Activated CD4-positive, alpha-beta T cell treated with anti-CD3 and anti-CD28 coated beads, Interleukin-2, amount 50 U/mL, for 24 hours (primary cell): ENCODE data around the gene PAXX.
A peak's percentile ranks its signal among the peaks of the same experiment; 100 is the strongest.

Source experiments
- DNase-seq, 2 donors: peaks; one replicate each; pipeline ENCODE4 v3.0.0-alpha.2; 2020; ENCODE audit warnings: low read depth in 1 of 2, low spot score in 1 of 2

Gene PAXX, protein sequence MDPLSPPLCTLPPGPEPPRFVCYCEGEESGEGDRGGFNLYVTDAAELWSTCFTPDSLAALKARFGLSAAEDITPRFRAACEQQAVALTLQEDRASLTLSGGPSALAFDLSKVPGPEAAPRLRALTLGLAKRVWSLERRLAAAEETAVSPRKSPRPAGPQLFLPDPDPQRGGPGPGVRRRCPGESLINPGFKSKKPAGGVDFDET

DNA sequence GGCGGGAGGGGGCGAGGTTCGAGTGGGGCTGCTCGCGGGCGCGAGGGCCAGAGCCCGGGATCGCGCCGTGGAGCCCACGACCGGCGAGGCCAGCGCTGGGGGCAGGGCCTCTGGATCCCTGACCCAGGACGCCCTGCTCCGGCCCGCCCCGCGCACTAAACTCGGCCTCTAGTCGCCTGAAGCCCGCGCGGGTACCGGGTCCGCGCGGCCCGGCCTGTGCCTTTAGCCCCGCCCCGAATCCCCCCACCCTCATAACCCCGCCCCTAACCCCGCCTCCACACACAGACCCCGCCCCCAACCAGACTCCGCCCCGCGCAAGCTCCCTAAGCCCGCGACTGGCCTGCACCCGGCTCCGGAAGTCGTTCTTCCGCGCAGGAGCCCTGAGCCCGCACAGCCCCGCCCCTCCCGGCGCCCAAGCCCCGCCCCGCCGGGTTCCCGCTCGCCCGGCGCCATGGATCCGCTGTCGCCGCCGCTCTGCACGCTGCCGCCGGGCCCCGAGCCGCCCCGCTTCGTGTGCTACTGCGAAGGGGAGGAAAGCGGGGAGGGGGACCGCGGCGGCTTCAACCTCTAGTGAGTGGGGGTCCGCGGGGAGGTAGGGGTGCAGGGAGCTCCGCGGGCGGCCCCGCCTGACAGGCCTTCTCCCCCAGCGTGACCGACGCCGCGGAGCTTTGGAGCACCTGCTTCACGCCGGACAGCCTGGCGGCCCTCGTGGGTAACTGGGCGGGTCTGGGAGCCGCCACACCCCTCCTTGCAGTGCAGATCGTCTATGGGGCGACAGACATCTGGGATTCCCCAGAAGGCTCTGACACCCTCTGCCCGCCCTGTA is at the start of gene PAXX:
PAXX (plus strand) TSS at position 430 of the 826 bp plus-strand sequence; CDS start at position 452, 22 bp downstream.
- peak; percentile 87 for DNase-seq

DNA sequence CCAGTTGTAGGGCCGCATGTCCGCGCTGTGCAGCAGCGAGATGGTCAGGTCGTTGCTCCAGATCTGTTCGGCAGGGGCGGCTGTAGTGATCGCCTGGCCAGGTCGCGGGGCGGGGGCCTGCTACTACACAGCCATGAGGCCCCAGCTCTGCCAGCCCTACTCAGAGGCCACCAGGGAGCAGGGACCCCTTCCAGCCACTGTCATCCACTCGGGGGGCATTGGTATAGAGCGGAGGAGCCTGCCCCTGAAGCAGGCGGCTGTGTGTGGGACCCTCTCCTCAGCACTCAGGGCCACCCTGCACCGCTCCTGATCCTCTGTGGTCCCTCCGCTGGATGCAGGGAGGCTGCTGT is 49.4 kb upstream of the PAXX start:
- DNase-seq = no peak

DNA sequence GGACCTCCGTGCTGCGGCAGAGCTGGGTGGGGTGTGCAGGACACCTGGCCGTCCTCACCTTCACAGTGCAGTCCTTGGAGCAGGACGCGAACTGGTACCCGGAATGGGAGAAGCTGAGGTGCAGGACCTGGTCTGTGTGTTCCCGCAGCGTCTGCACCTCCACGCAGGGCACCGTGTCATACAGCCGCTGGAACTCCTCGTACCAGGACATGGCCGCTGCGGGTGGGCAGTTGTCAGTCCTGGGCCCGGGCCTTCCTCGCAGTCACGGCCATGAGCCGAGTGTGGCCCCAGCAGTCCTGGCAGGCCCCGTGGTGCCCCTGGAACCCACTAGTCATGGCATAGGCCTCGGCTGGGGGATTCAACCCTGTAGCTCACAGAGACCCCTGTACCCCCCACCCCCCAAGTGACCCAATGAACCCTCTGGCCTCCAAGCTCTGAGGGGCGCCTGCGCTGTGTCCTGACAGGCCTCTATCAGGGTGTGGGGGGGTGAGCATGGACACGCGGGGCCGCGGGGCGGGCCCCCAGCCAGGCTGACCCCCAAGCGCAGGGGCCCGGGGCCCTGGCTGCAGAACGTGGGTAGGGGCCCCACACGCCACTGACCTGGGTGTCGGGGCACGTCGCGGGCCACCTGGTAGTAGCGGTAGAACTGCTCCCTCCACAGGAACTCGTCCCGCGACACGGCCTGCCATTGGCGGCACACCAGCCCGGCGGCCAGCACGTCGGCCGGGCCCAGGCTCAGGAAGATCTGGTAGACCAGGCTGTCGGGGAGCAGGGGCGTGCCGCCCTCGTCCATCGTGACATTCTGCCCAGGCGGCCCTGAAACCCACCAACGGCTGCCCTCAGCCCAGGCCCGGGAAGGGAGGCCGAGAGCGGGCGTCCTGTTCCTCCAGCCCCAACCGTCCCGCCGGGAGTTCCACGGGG is 48.7 kb upstream of the PAXX start:
- no peak for DNase-seq

DNA sequence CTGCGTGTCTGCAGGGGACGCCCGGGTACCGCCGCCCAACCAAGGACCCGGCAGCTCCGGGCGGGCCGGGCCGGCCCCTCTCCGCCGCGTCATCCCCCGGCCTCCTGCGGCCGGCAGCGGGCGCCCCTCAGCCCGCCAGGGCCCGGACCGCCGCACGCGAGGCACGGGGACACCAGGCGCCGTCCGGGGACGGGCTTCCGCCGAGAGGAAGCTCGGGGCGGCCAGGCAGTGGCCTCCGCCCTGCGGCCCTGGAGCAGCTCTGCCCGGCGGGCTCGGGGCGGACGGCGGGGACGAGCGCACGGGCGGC is 48.1 kb upstream of the PAXX start:
- peak in 1 of 2 donors; percentile 16 for DNase-seq

DNA sequence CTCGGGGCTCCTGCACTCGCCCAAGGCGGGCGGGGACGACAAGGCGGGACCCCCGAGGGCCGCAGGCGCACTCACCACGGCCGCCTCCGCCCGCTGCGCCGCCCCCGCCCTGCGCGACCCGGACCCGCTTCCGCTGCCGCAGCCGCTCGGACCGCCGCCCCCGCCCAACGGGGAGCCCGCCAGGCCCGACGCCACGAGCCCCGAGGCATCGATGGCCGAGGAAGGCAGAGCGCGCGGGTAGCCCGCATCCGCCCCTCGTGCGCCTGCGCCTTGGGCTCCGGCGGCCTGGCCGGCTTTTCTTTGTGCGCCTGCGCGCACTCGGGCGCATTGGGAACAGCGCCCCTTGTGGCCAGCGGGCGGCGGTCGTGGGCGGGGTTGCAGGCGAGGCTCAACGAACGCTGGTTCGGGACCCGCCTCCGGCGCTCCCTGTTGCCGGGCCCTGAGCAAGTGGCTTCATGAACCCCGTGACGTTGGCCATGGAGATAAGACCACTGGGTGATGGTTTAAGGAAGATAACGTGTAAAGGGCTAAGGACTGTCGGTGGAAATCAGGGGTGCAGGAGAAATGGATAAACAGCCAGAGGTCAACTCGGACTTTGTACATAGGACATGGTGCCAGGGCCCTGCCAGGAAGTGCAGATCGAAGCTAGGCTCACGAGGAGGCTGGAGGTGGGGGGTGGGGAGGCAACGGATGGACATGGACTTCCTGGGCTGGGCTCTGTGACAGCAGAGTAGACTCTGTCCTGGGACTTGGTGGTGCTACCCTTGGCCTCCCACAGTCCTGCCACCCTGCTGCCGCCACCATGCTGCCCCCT is 47.5 kb upstream of the PAXX start, which contains the start of the genes C8G and FBXW5:
C8G (plus strand) TSS at position 725 of the 814 bp plus-strand sequence; CDS start at position 803, 78 bp downstream.
FBXW5 (minus strand) TSS at position 220 of the 814 bp plus-strand sequence. CDS start 655 bp downstream, outside the sequence.
- DNase-seq = peak; percentile 90 to 95

DNA sequence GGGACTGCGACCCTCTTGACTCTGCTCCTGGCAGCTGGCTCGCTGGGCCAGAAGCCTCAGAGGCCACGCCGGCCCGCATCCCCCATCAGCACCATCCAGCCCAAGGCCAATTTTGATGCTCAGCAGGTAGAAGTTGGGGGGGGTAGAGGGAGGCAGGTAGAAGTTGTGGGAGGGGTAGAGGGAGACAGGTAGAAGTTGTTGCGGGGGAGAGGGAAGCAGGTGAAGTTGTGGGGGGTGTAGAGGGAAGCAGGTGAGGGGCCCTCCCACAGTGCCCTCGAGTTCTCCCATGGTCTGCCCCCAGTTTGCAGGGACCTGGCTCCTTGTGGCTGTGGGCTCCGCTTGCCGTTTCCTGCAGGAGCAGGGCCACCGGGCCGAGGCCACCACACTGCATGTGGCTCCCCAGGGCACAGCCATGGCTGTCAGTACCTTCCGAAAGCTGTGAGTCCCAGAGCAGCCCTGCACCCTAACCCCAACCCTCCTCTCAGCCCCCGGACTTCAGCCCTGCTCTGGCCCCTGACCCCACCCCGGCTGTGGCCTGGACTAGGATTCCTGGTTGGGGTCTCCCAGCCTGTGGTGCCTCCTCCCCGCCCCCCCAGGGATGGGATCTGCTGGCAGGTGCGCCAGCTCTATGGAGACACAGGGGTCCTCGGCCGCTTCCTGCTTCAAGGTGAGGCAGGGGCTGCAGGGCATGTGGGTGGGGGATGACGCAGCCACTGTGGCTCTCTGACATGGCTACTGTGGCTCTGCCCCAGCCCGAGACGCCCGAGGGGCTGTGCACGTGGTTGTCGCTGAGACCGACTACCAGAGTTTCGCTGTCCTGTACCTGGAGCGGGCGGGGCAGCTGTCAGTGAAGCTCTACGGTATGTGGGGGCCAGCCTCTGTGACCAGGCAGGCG is 46.6 kb upstream of the PAXX start:
- no peak for DNase-seq

DNA sequence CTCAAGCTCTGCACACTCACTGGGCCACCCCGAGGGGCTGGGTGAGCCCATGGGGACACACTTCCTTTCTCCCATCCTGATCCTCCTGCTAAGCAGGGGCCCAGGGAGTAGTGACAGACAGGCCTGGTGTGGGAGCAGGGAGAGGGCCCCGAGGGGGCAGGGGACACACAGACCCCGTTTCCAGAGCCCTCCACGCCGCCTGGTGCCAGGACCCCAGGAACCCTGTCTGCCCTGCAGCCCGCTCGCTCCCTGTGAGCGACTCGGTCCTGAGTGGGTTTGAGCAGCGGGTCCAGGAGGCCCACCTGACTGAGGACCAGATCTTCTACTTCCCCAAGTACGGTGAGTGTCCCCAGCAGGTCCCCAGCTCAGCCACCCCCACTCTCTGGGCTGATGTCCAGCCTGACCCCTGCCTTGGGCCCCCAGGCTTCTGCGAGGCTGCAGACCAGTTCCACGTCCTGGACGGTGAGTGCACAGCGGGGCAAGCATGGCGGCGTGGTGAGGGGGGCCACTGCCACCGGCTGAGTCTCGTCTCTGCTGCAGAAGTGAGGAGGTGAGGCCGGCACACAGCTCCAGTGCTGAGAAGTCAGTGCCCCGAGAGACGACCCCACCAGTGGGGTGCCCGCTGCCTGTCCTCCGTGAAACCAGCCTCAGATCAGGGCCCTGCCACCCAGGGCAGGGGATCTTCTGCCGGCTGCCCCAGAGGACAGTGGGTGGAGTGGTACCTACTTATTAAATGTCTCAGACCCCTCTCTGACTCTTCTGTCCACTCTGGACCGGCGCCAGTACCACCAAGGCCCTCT is 45.8 kb upstream of the PAXX start:
- no peak for DNase-seq

DNA sequence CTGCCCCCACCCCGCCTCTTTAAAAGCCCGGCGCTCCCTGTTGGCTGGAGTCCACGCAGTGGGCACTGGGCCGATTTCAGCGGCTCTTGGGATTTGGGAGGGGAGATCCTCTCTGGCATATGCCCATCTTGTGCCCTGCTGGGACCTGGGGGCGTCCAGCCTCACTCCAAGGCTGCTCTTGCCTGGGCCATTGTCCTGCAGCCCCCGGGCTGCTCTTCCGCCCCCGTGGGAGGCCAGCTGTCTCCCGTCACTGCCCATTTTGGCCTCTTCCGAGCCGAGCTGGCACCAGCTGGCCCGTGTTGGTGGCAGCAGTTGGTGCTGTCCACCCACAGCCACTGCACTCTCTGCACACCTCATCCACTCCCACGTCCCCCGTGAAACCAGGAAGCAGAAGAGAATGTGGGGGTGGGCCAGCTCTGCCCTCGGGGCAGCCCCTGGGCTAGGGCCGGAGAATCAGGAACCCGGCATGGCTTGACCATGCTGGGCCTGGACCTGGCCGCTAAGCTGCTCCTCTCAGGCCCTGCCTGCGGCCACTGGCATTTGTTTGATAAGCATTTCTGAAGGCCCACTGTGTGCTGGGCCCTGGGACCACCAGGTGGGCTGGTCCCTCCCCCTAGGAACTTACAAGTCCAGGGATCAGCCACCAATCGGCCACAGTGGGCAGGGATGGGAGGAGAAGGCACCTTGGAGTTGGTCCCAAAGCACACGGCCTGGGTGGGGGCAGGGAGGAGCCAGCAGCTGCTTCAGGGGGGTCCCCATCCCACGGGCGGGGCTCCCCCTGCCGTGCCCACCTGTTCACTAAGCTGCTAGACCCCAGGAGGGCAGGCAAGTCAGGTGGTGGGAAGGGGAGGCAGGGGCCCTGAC is 45.0 kb upstream of the PAXX start:
- DNase-seq = no peak

DNA sequence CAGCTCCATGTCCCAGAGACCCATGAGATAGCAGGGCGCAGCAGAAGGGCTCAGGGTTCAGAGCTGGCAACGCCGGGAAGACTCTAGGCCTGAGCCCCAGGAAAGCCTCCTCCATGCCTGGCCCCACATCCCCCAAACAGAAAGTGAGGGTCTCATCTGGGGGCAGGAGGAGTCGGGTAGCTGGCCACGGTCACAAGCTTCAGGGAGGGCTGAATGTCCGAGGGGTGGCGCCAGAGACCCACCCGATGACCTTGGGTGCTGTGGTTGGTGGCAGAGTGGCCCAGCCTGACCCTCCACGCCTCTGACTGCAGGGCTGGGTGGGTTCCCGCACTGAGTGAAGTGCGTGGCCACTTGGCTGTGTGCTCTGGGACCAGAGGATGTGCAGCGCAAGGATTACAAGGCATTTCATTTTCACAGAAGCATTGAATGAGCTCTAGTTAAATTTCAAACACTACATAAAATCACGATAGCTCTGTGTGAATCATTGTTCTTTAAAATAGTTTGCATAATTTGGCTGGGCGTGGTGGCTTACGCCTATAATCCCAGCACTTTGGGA is 44.2 kb upstream of the PAXX start:
- no peak for DNase-seq

DNA sequence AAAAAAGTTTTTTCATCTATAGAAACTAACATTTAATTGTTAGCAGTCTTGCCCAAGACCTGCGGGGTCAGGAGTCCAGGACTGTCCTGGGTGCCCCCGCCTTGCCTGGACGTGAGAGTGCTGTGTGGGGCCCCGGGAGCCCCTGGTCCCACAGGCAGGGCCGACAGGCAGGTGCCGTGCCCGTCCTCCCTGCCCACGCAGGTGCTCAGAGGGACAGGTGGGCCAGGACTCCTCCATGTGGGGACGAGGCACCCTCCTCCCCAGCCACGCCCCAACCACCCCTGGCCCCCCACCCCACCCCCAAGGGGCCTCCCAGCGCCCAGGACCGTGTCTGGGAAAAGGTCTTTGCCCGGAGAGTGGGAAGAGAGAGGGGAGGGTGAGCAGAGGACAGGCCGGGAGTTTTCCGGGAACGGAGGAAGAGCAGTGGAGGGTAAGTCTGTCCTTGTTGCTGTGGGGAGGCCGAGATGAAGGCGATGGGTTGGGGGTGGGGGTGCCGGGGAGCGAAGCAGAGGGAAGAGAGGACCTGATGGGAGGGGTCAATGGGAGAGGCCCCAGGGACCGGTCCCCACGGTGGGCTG is 42.9 kb upstream of the PAXX start:
- DNase-seq = no peak

DNA sequence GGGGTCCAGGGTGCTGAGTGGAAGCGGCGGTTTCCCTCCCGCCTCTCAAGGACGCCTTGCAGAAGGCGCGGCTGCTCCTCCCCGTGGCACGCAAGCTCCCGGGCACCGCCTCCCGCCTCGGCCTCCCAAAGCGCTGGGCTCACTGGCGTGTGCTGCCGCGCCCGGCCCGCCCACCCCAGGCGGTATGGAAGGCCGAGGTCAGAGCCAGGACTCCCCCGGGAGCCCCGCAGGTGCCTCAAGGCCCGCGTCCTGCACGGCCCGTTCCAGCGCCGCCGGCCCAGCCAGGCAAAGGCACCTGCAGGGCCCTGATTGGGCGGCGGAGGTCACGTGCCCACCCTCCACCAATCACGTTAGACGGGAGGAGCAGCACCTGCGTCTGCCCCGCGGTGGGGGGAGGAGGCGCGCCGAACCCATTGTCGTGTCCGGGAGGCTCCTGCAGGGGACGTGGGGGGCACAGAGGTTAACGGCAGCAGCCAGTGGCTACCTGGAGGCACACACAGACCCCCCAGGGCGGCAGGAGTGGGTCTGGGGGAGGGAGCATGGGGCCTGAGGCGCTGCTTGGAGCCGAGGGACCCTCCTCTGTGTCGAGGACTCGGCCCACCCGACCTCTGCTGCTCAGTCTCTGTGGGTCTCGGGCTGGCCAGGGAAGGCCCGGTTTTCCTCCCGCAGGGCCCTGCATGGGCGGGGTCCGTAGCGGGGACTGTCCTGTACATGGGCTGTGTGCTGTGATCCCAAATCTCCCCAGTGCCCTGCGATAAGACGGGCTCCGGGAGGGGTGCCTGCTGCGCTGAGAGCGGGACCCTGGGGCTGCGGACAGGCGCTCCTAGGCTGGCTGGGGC is 42.2 kb upstream of the PAXX start:
- peak; percentile 90 to 94 for DNase-seq

DNA sequence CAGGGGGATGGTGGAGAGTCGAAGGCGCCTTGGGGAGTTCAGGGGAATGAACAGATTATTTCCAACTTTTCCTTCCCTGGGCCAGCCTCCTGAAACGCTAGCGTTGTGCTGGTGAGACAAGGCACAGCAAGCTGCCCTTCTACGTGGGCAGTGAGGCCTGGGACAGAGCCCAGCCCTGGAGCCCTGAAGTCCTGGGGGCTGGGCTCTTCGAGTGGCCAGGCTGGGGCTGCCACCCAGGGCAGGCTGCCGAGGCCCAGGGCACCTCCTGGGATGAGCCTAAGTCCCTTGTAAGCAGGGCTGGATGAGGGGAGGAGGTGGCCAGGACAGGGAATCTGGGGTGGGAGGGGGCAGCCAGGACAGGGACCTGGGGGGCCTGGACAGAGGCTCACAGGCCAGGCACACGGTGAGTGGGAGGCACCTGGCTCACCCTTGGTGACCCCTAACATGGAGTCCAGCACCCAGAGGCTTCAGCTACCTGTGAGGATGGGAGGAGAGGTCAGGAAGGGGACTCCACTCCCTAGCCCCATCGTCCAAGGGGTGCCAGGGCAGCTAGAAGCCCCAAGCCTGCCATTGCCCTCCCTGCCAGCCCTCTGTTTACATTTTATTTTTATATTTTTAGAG is 41.5 kb upstream of the PAXX start:
- no peak for DNase-seq

DNA sequence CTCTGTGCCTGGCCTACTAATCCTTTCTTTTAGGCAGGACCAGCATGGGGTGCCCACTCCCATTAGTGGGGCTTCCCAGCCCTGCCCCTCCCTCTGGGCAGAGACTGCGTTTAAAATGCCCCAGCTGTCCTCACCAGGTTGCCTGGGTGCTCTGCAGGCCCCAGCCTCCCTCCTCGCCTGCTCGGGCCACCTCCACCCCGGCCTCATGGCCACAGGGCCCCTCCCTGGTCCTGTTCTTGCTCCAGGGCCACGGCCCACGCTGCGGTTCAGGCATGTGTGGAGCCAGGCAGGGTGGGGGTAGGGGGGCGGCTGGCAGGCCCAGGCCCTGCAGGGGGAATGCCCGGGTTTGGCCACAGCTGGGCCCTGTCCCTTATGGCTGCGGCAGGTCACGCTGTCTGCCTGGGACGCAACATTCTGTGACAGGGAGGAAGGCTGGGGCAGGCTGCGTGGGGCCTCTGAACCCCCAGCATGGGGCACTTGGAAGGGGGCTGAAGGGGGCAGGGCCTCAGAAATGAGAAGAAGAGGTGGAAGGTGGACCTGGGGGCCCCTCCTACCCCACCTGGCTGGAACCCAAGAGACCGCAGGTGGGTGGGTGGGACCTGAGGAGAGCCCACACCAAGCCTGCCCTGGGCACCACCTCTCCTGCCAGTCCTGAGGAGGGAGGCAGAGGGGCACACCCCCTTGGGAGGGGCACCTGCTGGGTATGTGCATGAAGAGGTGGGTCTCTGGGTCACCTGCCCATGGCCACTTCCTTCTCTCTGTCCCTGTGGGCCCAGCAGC is 40.5 kb upstream of the PAXX start, which contains the start of gene LCN12:
LCN12 (plus strand) TSS at position 733 of the 780 bp plus-strand sequence. CDS start 55 bp downstream, outside the sequence.
- DNase-seq = no peak

DNA sequence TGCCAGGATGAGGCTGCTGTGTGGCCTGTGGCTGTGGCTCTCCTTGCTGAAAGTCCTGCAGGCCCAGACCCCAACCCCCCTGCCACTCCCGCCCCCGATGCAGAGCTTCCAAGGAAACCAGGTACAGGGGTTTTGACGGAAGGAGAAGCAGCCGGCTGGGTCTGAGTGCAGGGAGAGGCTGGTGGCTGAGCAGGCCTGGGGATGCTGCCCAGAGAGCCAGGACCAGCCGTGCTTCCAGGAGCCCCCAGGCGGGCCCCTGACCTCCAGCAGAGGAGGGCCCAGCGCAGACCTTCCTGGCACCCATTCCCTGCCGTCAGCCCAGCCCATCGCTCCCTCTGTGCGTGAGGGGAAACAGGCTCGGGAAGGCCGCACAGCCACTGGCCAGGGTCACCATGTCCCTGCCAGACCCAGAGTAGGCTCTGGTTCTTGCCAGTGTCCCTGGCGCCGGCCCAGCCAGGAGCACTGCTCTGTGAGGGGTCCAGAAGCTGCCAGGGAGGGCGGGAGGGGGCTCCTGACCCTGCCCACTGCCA is 39.8 kb upstream of the PAXX start:
- no peak for DNase-seq
